Esophagus (tissue), 2 donors: ENCODE data around the gene DLX5. TPM values are rescaled to one million over a fixed set of nuclear protein-coding genes. Genes with fewer than 3 reads are reported as not detected.

Experiments used
- H3K27ac ChIP-seq, 2 donors: one replicate each; pipeline ENCODE4 v1.5.1; 2013; ENCODE audit warnings: low read depth in 2 of 2, mild to moderate bottlenecking in 2 of 2, inconsistent platforms in 1 of 2, low read length in 1 of 2, moderate library complexity in 1 of 2
- H3K27me3 ChIP-seq, 2 donors: one replicate each; pipeline ENCODE4 v1.6.1; 2013; ENCODE audit warnings: low read length in 2 of 2, control low read depth in 1 of 2, mild to moderate bottlenecking in 1 of 2; ENCODE audit not compliant: insufficient read depth in 2 of 2, control insufficient read depth in 1 of 2
- H3K36me3 ChIP-seq, 2 donors: one replicate each; pipeline ENCODE4 v1.6.1; 2013; ENCODE audit warnings: low read length in 1 of 2; ENCODE audit not compliant: control insufficient read depth in 2 of 2, insufficient read depth in 2 of 2
- H3K4me1 ChIP-seq, 2 donors: one replicate each; pipeline ENCODE4 v1.6.1; 2013; ENCODE audit warnings: low read length in 1 of 2; ENCODE audit not compliant: control insufficient read depth in 2 of 2, insufficient read depth in 2 of 2
- H3K4me3 ChIP-seq, 2 donors: one replicate each; pipeline ENCODE4 v1.5.1; 2013; ENCODE audit warnings: low read length in 2 of 2, mild to moderate bottlenecking in 2 of 2, low read depth in 1 of 2, moderate library complexity in 1 of 2
- H3K9me3 ChIP-seq, 2 donors: one replicate each; pipeline ENCODE4 v1.6.1; 2013; ENCODE audit warnings: mild to moderate bottlenecking in 2 of 2, low read depth in 1 of 2, low read length in 1 of 2, moderate library complexity in 1 of 2; ENCODE audit not compliant: control insufficient read depth in 2 of 2, insufficient read depth in 1 of 2
- WGBS, 2 donors: extraction: QIAGEN DNeasy Blood & Tissue Kit; methylation state at CpG; one replicate each; pipeline ENCODE4 v1.1.7; 2013; 5-methylcytosine and 5-hydroxymethylcytosine counted together
- polyA plus RNA-seq, 2 donors: library from polyadenylated mRNA; stranded (reverse); fragments of 200-250 nt; gene quantifications; one replicate each; pipeline ENCODE4 v1.2.3, GENCODE V29; 2013
- donor health status: healthy with polysubstance abuse.
- donor health status: Bipolar disorder and iron deficiency.

The DLX5 gene
- polyA plus RNA-seq, 2 donors = 1.4 to 2.7 TPM

DNA sequence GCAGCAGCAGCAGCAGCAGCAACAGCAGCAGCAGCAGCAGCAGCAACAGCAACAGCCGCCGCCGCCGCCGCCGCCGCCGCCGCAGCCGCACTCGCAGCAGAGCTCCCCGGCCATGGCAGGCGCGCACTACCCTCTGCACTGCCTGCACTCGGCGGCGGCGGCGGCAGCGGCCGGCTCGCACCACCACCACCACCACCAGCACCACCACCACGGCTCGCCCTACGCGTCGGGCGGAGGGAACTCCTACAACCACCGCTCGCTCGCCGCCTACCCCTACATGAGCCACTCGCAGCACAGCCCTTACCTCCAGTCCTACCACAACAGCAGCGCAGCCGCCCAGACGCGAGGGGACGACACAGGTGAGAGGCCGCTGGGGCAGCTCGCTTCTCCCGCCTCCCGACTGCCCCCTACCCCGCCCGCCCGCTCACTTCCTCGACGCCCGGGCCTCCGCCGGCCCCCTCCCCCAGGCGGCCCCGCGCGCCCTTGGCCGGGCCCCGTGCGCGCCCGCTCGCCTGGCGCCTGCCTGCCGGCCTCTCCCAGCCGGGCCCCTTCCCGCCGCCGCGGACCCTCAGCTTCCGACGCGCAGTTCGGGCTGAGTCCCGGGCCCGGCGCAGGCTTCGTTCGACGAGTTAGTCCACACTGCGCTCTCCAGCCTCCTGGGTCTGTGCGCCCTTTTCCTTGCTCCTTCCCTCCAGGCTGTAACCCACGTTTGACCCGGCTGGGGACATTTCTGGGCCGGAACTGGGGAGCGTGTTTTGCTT is 18.4 kb downstream of the DLX5 start:
- peaks cover 0 to 2% of the 10 kb centered on the region in 2 donors for H3K9me3 ChIP-seq
- peaks cover 2 to 3% of the 10 kb centered on the region in 2 donors for H3K4me1 ChIP-seq
- peak overlapping the region in 1 of 2 donors; percentile 34 for H3K27ac ChIP-seq
- H3K4me3 ChIP-seq = peak overlapping the region; percentile 32 to 45
- no peaks in the 10 kb centered on the region for H3K36me3 ChIP-seq
- WGBS, 2 donors = 1 to 2% methylated on average over 36 to 83 of the region's 83 CpGs
- peaks cover 6 to 32% of the 10 kb centered on the region in 2 donors for H3K27me3 ChIP-seq

DNA sequence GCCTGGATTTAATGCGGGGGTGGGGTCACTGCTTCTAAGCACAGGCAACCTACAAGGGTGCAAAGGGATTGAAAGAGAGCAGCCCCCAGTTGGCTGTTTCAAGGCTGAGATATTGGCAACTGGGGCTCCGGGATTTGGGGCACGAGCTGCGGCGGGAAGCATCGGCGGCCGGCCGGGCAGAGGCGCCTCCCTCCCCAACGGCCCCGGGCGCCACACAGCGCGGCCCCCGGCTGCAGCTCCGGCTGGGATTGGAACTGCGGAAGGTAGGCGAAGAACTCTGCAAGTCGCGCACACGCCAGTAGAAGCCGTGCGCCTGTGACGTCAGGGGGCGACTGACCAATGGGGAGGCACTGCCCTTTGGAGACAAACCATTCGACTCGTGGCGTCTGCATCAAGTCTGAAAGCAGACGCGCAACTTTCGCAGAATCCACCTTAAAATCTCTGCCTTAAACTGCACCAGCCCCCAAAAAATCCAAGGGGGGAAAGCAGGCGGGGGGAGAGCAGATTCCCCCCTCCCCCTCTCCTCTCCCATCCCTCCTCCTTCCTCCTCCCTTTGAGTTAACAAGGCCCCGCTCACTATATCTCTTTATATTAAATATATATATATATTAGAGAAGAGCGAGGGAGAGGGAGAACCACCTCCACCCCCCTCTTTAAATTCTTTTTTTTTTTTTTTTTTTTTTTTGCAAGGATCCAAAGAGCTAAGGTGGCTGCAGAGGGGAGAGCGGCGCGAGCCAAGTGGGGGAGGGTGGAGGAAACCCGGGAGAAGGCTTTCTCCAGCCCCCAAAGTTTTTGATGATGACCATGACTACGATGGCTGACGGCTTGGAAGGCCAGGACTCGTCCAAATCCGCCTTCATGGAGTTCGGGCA is 19.2 kb downstream of the DLX5 start, which contains the start of gene DLX6:
DLX6 (plus strand) TSS at position 371 of the 872 bp plus-strand sequence; CDS start at position 796, 425 bp downstream.
- Histone ChIP-seq H3K36me3 (no peaks in the 10 kb centered on the region), H3K4me3 (peak within 1 kb of the TSS; percentile 32 to 45), H3K27ac (peak within 1 kb of the TSS in 1 of 2 donors; percentile 34), H3K27me3 (peaks cover 6 to 32% of the 10 kb centered on the region in 2 donors), H3K9me3 (peaks cover 0 to 2% of the 10 kb centered on the region in 2 donors), H3K4me1 (peaks cover 2 to 3% of the 10 kb centered on the region in 2 donors)
- 3 to 4% methylated on average over 44 of the region's 44 CpGs for WGBS, 2 donors

DNA sequence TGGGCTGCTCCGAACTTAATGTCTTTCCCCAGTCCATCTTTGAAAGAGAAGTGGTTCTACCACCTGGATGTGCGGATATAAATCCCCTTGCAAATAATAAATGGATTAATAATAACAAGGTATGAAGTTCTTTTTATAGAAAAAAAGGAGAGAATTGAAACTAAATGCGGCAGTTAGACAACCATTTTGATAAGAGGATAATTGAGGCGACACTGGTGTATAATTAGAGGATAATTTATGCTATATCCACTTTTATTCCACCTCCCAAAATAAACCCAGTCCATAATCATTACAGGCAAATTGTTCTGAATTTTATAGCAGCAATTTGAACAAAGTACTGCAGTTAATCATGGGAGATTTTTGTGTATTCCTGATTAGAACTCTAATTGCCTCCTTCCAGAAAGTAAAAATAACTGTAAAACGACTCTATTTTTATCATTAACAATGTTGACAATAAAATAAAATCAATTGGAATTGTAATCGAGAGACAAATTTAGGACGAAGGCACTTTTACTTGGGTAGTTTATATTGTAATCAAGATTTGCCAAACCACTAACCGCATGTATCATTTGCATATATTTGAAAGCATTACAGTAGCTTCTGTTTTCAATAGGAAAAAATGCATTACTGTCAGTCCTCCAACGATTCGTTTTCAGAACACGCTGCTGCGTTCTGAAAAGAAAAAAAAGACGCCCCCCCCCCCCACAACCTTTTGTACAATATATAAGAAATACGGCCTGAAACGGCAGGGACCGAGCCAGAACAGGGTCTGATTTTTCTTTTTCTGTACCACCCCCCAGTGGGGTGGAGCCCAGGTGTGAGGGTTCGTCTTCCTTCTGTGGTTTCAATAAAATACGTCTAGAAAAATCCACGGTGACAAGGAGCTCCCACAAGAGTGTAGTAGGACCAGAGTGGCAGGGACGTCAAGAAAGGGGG is 20.1 kb downstream of the DLX5 start:
- Histone ChIP-seq H3K27ac (no peak overlapping the region), H3K27me3 (peaks cover 6 to 28% of the 10 kb centered on the region in 2 donors), H3K4me1 (peaks cover 2 to 3% of the 10 kb centered on the region in 2 donors), H3K36me3 (no peaks in the 10 kb centered on the region), H3K4me3 (peak overlapping the region in 1 of 2 donors; percentile 45), H3K9me3 (peaks cover 0 to 2% of the 10 kb centered on the region in 2 donors)
- WGBS, 2 donors = 9 to 10% methylated on average over 20 of the region's 20 CpGs

DNA sequence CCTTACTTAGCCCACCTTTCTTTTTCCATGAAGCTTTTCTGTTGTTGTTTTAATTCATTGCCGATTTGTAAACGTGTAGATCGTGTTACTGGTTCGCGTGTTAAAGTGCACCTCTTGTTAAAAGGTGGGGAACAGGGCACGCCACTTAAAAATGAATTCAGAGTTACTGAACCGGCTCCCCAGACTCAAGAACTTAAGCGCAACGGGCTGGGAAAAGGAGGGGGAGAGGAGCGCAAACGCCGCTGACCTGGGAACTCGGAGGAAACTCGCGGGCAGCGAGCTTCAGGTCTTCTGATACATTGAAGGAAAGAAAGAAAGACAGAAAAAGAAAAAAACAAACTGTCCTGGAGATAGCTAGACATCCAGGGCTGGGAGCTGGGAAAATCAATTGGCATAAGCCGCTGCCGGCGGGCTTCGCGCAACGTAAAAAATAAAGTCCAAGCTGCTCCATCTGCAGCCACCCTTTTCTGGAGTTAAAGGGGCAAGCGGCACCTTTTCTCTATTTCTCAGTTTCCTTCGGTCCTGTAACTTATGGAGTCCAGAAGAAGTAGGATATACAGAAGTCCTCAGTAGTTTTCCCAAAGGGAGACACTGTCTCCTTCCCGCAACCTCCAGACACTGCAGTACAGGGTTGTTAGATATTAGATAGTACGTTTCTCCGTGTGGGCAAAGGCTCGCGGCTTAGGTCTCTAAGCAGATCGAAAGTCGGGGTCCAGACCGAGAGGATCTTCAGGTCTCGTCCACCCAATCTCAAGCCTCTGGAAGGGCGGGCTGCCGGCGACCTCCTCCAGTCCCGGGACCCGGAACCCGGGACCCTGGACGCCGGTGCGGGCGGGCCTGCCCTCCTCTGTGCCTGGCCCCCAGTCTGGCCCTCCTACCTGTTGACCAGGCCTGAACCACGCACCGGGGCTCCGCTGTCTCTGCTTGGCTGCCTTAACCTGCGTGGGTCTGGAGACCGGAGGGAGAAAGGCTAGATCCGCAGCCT is 21.1 kb downstream of the DLX5 start:
- Histone ChIP-seq H3K9me3 (peaks cover 0 to 2% of the 10 kb centered on the region in 2 donors), H3K36me3 (no peaks in the 10 kb centered on the region), H3K4me1 (peaks cover 2 to 3% of the 10 kb centered on the region in 2 donors), H3K27me3 (peaks cover 6 to 32% of the 10 kb centered on the region in 2 donors), H3K4me3 (no peak overlapping the region), H3K27ac (no peak overlapping the region)
- WGBS, 2 donors = 11 to 14% methylated on average over 49 of the region's 49 CpGs

DNA sequence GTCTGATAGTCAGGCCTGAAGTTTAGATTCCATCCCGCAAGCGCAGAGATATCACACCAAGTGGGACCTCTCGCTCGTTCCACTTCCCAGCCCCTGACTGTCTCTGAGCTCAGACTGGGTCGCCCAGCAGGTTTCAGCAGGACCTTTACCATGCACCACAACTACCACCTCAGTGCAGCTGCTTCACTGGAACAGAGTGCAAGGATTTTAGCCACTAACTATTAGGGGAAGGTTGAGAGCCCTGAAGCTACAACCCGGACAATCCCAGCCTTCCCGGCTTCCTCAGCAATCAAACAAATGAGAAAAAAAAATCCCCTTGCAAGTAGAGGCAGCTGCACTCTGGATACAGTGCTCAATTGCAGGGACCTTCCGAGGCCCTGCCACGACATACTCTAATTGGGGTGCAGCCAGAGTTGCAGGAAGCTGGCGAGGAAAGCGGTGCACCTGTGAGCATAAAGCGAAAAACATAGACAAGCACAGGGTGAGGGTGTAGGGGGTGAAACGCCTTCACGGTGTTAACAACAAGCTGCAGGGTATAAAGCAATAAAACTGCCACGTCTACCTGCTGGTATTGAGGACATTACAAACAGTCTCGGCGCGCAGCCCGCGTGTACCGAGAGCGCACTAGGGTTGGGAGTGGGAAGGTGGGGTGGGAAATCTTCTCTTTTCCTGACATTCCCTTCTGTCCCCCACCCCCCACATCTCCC is 21.9 kb downstream of the DLX5 start:
- Histone ChIP-seq H3K4me1 (peaks cover 2 to 3% of the 10 kb centered on the region in 2 donors), H3K4me3 (no peak overlapping the region), H3K27ac (no peak overlapping the region), H3K36me3 (no peaks in the 10 kb centered on the region), H3K9me3 (peaks cover 0 to 2% of the 10 kb centered on the region in 2 donors), H3K27me3 (peaks cover 7 to 32% of the 10 kb centered on the region in 2 donors)
- WGBS, 2 donors = 17 to 23% methylated on average over 22 of the region's 22 CpGs

DNA sequence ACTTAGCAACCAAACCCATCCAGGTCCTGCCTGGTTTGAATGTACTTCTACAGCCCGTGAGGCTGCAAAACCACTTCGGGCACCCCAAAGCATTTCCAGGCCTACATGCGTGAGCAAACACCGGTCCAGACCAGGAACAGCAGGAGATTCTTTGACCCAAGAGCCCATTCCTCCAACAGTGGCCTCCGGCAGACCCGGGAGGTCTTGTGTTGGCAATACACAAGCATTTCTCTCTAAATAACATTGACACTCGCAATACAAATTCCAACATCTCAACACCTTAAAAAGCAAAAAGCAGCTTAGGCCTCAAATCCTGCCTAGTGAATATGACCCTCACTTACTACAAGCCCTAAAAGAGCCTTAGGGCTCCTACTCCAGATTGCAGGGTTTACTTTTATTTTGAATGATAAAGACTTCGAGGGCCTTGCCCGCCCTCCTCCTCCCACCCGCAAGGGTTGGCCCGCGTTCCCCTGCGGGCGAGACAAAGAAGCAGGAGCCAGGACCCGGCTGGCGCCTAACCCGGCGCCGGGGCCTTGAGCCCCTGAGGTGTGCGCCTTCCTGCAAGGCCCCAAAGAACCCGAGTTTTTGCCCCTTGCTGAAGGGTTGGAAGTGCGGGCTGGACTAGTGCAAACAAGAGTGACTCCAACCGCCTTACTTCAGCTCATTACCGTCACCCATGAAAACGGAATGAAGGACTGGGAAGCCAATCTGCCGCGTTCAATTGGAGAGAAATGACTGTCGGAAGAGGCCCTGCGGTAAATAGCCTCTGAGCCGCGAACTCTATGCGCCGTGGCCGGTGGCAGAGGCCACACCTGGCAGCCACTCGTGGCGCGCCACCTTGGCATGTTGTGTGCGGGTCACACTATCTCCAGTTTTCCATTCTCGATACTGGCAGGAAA is 22.7 kb downstream of the DLX5 start:
- H3K9me3 ChIP-seq = peaks cover 0 to 2% of the 10 kb centered on the region in 2 donors
- peaks cover 2 to 3% of the 10 kb centered on the region in 2 donors for H3K4me1 ChIP-seq
- 42 to 61% methylated on average over 39 of the region's 39 CpGs for WGBS, 2 donors
- peaks cover 10 to 32% of the 10 kb centered on the region in 2 donors for H3K27me3 ChIP-seq
- H3K36me3 ChIP-seq = no peaks in the 10 kb centered on the region
- H3K4me3 ChIP-seq = no peak overlapping the region
- H3K27ac ChIP-seq = no peak overlapping the region

DNA sequence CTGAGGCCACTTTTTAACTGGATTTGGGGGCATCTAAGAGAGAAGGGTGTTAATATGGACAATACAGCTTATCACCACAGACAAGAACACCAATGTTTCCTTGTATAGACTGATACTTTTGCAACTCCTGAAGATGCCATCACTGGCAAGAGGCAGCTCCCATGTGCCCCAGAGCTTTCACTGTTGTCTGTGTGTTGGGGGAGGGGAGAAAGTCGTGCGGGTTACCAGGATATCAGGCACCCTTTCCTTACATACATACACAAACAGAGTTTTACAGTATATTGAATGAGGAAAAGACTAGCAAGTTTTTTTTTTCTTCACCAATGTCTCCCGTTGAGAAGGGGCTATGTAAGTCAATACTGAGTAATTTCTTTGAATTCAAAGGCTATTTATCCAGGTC is 23.4 kb downstream of the DLX5 start:
- Histone ChIP-seq H3K36me3 (no peaks in the 10 kb centered on the region), H3K27me3 (peaks cover 6 to 28% of the 10 kb centered on the region in 2 donors), H3K27ac (no peak overlapping the region), H3K4me1 (peaks cover 0 to 3% of the 10 kb centered on the region in 2 donors), H3K4me3 (no peak overlapping the region), H3K9me3 (peaks cover 0 to 2% of the 10 kb centered on the region in 2 donors)
- WGBS, 2 donors = 34 to 42% methylated on average over 3 of the region's 3 CpGs
